ENCODE results near the gene WASHC4.

The WASHC4 gene, protein sequence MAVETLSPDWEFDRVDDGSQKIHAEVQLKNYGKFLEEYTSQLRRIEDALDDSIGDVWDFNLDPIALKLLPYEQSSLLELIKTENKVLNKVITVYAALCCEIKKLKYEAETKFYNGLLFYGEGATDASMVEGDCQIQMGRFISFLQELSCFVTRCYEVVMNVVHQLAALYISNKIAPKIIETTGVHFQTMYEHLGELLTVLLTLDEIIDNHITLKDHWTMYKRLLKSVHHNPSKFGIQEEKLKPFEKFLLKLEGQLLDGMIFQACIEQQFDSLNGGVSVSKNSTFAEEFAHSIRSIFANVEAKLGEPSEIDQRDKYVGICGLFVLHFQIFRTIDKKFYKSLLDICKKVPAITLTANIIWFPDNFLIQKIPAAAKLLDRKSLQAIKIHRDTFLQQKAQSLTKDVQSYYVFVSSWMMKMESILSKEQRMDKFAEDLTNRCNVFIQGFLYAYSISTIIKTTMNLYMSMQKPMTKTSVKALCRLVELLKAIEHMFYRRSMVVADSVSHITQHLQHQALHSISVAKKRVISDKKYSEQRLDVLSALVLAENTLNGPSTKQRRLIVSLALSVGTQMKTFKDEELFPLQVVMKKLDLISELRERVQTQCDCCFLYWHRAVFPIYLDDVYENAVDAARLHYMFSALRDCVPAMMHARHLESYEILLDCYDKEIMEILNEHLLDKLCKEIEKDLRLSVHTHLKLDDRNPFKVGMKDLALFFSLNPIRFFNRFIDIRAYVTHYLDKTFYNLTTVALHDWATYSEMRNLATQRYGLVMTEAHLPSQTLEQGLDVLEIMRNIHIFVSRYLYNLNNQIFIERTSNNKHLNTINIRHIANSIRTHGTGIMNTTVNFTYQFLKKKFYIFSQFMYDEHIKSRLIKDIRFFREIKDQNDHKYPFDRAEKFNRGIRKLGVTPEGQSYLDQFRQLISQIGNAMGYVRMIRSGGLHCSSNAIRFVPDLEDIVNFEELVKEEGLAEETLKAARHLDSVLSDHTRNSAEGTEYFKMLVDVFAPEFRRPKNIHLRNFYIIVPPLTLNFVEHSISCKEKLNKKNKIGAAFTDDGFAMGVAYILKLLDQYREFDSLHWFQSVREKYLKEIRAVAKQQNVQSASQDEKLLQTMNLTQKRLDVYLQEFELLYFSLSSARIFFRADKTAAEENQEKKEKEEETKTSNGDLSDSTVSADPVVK

DNA sequence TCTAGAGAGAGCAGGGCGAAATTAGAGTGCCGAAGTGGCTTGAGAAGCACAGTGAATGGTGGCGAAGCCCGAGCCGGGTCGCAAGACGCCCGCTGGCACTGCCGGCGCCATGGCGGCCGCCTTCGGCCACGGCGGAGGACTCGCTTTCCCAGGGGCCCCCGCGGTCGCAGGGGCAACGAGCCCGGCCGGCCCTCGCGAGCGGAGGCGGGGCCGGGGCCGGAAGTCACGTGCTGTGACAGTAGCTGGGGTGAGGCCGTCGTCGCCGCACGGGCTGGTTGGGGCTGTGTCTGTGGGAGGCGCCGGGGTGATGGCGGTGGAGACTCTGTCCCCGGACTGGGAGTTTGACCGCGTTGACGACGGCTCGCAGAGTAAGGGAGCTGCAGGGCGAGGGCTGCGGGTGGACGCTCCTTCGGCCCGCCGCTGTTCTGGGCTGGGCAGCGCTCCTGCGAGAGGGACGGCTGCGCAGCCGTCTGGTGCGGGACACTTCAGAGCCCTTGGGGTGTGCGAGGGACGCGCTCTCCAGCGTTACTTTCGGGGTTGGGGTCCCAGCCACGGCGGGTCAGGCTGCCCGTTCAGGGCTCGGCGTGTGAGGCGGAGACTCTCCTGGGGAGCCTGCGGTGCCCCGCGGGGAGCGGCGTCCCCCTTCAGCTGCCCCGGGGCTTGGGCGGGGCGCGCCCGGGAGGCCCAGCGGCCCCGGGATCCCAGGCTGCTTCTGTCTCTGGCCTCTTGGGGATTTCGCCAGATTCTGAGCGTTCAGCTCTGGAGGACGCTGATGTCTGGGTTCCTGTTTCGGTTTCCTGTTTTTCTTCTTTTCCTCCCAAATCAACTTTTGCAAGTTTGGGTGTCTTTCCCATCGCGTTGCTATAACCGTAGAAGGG is at the start of gene WASHC4:
Gene WASHC4 (plus strand): TSS at position 238 of the 878 bp plus-strand sequence. CDS start 70 bp downstream, at position 308.
- peak; percentile 75 to 76 for DNase-seq (ENCODE audit: low read depth in 2 of 2)

DNA sequence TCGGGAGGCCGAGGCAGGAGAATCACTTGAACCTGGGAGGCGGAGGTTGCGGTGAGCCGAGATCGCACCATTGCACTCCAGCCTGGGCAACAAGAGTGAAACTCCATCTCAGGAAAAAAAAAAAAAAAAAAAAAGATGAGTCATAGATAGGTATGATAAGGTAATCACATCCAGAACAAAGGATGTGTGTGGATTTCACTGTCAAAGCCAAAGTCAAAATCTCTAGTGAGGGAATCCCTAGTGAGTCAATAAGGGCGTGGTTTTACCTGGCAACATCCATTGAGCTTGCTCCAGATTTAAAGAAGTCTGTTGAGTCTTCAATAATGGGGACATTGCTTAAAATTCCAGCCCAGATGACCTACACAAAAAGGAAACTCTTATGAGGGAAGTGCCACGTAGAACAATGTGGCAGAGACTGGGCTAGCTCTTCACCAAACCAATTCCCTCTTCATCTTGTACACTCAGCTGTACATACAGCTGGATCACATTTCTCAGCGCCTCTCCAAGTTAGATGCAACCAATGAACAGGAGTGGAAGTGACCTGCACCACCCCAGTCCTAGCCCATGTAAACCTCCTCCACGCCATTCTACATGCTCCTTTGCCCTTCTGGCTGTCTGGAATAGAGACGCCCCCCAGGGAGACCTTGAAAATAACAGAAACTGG is 46.7 kb upstream of the WASHC4 start:
- no peak for DNase-seq (ENCODE audit: low read depth in 2 of 2)

DNA sequence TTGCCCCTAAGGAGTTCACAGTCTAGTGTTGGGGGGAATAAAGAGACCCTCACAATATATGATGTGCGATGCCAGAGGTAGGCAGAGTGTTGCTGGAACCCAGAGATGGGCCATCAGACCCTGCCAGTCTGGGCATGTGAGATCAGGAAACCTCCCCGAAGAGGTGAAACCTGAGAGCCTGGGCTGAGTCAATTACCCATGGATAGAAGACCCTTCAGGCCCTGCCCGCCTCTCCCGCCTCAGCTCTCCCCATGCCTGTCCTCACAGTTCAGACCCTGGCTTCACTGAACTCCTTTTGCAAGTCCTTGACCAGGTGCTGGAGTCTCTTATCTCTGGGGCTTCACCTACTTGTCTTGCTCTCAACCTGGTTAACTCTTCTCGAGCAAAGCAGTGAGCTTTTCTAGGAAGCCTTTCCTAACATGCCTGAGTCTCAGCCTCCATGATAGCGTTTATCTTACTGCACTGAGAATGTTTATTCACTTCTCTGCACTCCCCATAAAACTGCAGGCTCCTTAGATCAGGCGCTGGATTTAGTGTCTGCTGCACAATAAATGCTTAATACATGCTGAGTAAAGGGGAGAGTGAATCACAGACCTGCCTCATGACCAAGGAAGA is 42.9 kb upstream of the WASHC4 start:
- no peak for DNase-seq (ENCODE audit: low read depth in 2 of 2)

DNA sequence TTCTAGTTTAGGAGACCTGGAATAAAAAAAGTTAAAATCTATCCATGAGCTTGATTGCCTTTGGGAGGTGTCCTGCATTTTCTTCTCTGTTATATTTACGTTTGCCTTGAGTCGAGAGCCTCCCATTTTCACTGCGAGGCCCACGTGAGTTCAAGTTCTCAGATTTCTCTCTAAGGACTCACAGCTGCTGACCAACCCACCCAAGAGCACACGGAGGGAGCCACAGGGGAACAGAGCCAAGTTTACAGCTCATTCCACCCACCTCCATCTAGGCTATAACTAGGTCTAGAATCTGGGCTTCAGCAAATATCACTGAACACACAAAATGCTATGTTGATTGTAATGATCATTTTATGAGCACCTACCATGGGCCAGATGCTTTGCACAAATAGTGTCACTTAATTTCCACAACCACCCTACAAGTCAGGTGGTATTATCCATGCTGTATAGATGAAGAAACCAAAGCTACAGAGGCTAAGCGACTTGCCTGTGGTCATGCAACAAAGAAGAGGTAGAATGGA is 40.0 kb upstream of the WASHC4 start:
- no peak for DNase-seq (ENCODE audit: low read depth in 2 of 2)

DNA sequence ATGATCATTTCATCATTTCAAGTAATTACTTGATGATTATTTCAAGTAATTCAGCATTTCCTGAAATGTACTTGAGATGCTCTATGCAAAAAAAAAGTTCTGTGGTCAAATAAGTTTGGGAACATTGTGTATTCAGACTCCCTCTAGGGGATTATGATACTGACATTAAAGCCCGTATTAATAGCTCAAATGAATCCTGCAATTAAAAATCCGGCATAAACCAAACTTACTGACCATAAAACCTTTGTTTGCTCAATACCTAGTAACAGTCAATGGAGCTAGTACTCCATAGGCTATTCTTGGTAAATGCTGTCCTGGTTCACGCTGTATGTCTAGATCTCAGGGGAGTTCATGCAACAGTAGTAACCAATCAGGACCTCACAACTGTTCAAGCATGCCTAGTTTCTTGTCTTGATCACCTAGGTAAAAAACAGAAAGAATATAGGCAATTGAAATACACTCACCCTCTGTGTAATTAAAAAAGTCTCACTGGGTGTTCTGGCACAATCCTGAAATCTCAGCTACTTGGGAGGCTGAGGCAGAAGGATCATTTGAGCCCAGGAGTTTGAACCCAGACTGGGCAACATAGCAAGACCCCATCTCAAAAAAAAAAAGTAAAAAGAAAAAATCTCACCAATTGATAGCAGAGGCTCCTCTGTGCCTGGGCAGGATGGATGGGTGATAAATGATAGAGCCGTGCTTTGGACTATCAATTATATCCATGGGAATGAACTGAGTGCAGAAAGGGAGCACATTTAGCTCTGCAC is 37.4 kb upstream of the WASHC4 start:
- DNase-seq (ENCODE audit: low read depth in 2 of 2) = no peak

DNA sequence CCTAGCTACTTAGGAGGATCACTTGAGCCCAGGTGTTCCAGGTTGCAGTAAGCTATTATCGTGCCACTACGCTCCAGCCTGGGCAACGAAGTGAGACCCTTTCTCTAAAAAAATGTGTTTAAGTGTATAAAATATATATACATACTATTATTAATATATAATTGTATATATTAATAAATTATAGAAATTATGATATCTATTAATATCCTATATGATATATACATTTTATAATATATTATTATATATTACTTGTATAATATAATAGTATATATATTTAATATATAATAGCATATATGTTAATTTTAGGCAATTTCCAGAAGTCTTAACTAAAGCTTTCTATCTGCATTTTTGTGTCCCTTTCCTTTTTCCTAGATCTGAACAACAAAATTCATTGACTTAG is 35.5 kb upstream of the WASHC4 start:
- DNase-seq (ENCODE audit: low read depth in 2 of 2) = no peak

DNA sequence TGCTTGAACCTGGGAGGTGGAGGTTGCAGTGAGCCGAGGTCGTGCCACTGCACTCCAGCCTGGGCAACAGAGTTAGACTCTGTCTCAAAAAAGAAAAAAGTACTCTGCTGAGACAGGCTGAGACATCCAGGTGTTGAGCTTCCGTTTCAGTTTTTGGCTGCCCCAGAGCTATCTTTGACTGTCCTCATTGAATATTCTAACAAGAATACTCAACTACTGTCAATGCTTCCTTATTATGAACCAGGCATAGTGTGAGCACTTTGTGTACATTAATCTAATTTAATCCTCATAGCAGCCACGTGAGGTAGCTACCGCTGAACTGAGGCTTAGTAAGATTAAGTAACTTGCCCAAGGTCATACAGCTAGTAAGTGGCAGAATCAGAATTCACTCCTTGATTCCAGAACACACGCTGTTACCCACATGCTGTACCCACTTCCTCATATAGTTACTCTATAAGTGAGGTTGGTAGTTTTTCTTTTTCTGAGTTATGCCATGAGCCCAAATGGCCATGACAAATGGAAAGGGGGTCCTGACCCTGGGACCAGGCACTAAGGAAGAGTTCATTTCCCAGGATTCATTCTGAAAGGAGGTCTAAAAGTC is 34.5 kb upstream of the WASHC4 start:
- DNase-seq (ENCODE audit: low read depth in 2 of 2) = no peak

DNA sequence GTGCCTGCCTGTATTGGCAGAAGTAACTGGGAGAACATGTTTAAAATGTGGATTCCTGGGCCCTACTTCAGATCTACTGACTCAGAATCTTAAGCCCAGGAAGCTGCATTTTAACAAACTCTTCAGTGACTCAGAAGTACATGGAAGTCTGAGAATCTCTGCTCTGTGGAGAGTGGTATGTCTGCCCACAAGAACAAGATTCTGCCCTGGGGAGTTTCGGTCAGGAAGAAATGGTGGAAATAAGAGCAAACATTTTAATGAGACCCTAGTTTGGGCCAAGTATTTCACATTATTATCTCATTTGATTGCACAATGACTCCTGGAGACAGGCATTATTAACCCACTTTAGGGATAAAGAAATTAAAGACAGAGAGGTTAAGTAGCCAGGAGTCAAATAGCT is 31.4 kb upstream of the WASHC4 start:
- DNase-seq (ENCODE audit: low read depth in 2 of 2) = peak in 1 of 2 experiments; percentile 25

DNA sequence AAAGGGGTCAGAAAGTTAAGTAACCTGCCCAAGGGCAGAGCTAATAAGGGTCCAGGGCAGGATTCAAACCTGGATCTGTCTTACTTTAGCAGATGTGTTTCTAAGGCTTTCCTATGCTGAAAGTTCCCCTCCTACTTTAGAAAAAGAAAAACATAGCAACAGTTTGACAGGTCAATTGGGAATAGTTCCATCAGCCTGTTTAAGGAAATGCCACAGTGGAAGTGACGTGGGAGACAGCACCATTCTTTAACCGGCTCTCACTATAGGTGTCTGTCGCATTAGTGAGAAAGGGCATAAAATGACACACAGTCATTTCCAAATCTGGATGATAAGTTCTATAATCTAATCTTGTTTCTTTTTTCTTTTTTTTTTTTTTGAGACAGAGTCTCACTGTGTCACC is 30.6 kb upstream of the WASHC4 start:
- DNase-seq (ENCODE audit: low read depth in 2 of 2) = no peak

DNA sequence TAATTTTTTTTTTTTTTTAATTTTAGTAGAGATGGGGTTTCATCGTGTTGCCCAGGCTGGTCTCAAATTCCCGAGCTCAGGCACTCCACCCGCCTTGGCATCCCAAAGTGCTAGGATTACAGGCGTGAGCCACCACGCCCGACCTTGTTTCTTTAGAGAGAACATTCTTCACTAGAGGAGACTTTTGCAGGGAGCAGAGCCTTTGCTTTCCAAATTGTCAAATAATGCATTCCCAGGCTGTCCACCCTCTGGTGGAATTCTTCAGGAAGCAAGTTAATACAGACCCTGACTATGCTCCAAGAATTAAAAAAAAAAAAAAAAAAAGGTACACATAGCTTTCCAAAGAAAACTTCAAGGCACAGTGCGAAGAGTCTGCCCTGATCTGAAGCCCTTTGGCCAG is 30.1 kb upstream of the WASHC4 start:
- no peak for DNase-seq (ENCODE audit: low read depth in 2 of 2)

DNA sequence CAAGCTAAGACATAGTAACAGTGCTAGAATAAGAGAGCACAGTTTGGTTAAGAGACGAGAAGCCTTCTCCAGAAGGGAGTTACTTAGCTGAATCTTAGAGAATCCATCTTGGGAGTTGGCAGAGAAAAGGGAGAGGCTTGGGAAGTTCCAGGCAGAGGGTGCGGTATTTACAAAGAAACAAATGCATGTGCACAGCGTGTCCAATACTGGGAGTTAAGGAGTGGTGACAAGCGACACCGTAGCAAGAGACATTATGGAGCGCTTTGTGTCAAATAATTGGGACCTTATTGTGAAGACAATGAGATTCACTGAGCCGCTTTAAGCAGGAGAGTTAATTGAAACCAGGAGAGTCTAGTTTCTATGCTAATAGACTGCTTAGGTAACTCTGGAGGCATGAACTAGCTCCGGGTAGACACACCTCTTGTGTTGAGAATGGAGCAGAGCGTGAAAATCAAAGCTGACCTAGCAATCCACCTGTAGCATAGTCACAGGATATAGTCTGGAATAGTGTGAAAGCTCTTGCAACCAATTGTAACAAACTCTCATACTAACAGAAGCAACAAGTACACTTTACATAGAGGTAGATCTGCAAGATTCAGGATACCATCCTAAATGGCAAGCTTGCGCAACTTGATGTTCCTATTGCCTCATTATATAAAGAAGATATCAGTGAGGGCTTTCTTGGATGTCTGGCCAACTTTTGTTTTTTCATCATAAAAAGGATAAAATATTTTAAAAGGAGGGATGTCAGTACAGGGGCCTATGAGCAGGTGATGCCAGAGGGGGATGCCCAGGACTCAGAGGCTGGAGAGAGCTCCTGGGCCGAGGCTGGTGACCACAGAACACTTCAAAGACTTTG is 28.6 kb upstream of the WASHC4 start:
- no peak for DNase-seq (ENCODE audit: low read depth in 2 of 2)

DNA sequence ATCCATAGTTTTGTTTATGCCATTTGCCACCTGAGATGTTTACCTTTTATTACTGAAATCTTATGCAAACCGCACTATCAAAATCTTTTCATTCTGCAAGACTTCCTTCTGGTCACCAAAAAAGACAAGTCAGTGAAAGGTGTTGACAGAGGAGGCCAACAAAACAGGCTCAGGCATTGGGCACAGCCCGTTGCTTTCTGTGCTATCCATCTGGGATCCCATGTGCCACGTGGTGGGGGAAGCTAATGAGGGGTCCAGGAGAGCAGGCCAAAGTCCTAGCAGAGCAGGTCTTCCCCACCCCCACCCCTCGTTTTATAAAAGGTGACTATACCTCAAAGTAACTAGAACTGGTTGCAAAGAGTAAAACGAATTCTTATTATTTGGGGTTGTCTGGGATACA is 24.5 kb upstream of the WASHC4 start:
- no peak for DNase-seq (ENCODE audit: low read depth in 2 of 2)

DNA sequence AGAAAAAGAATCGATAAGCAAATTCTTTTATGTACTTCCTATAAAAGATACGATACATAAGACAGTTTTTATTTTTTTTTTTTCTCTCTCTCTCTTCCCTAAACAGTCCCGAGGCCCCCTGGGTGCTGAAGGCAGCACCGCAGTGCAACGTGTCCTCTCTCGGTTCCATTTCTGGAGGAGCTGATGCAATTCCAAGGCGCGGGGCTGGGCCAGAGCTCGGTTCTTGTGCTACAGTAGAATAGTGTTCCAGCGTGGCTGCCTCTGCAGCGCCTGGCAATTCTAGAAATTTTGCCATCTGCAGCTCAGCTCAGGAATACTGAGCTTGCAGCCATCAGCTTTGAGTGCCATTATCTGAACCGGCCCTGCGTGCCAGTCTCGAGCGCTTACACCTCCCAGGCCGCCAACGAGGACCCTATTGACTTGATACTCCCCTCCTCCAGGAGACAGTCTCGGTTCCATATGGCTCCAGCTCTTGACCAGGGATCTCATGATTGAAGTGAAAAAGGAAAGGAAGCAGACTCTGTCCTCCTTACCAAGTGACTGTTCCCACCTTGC is 23.9 kb upstream of the WASHC4 start:
- peak; percentile 76 to 78 for DNase-seq (ENCODE audit: low read depth in 2 of 2)

DNA sequence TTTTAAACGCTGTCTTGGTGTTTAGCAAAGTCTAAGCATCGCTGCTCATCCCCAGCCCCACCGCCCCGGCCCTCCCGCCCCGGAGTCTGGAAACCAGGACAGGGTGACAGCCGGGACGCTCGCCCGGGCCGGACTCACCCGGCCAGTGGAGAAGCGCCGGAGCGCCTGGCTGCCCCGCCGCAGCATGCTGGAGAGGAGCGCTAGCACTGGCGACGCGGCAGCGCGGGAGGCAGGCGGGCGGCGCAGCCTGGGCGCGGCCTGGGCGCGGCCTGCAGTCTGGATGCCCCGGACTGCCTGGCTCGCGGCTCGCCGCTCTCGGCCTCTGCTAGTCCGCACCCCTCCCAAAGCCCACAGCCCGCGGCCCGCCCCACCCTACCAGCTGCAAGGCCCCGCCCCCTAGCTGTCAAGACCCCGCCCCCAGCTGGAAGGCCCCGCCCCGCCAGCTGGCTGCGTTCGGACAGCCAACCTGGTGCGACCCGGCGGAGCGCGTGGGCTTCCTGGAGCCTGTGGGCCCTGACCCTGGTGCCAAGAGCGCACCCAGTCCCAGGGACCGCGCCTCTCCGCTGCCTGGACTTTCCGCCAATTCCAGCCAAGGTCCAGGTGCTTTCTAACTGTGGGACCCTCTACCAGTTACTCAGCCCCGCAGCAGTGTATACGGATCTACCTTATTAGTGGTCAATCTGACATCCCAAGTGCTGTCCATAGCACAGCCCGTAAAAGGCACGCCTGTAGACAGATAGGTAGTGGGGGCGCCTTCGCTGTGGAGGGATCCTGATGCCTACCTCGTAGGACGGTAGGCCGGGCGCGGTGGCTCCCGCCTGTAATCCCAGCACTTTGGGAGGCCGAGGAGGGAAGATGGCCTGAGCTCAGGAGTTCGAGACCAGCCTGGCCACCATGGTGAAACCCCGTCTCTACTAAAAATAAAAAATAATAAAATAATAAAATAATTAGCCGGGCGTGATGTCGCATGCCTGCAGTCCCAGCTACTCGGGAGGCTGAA is 23.0 kb upstream of the WASHC4 start, which contains the start of gene ALDH1L2:
Gene ALDH1L2 (minus strand): TSS at position 208 of the 1,000 bp plus-strand sequence. CDS start 22 bp downstream, at position 186.
- peak; percentile 73 to 77 for DNase-seq (ENCODE audit: low read depth in 2 of 2)

DNA sequence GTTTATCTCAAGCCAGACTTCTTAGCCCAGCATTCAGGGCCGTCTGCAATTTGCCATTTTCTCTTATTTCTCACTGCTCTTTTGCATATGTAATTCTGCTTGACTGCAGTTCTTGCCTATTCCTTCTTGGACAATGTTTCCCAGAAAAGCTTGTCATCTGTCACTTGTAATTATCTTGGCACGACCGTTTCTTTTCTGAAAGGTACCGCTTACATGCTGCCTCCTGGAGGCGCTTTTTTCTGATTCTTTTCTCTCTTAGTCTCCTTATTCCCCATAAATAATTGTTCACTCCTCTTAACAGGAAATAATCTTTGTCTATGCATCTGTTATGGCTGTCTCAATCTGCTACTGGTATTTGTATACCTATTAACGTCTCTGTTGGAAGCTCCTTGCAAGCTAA is 22.0 kb upstream of the WASHC4 start:
- DNase-seq (ENCODE audit: low read depth in 2 of 2) = no peak

DNA sequence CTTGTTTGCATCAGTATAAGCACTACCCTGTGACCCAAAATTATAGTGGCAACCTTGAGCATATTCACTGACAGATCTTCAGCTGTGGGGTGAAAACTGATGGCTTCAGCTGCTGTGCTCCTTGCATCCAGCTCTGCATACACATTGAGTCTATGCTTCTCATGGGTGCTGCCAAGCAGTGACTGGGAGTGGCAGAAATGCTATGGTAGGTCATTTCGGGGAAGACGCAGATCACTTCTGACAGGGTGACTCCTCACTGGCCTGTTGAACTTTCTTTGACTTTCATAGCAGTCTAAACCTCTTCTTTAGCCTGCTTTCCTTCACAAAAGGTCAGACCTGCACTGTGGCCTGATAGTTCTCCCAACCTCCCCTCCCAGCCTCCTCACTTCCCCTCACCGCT is 17.7 kb upstream of the WASHC4 start:
- no peak for DNase-seq (ENCODE audit: low read depth in 2 of 2)
